ENCODE results near the gene COL6A2. TPM values are rescaled to one million over a fixed set of nuclear protein-coding genes. Genes with fewer than 3 reads are reported as not detected.

The COL6A2 gene
- polyA plus RNA-seq, 3 donors: 0.01 TPM; not detected in 2

DNA sequence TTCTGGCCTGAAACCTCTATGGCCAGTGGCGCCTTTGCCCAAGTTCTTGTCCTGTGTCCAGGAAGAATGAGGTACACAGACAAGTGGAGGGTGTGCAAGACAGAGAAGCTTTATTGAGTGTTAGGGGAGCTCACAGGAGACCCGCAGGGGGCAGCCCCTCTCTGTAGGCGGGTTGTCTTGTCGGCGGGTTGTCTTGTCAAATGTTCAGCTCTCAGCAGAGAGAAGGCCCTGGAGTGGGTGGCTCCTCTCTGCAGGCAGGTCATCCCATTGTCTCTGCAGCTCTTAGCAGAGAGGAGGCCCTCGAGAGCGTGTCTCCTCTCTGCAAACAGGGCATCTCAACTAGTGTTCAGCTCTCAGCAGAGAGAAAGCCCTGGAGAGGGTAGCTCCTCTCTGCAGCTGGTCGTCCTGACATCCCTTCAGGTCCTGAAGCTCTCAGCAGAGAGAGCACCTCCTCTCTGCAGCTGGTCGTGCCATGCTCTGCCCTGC lies 11.0 kb downstream of the COL6A2 start:
- Histone ChIP-seq H3K4me1 (ENCODE audit: control insufficient read depth in 1 of 2, insufficient read depth in 2 of 2, low read length in 2 of 2) (no peaks in the 10 kb centered on the region), H3K9ac (ENCODE audit: insufficient read depth, low read length, poor library complexity, severe bottlenecking) (no peak overlapping the region), H2AFZ (ENCODE audit: insufficient read depth, low read depth, low read length, poor library complexity, severe bottlenecking) (no peak overlapping the region), H3K9me3 (replicated peaks in 1 of 2; ENCODE audit: control insufficient read depth in 1 of 2, insufficient read depth in 1 of 2, low read length in 2 of 2) (peaks cover 10 to 12% of the 10 kb centered on the region in 2 donors), H3K4me3 (replicated peaks in 1 of 3; ENCODE audit: low read depth in 2 of 3, low read length in 3 of 3) (no peak overlapping the region), H4K20me1 (ENCODE audit: insufficient read depth, low read length) (no peaks in the 10 kb centered on the region), H3K4me2 (replicated peaks; ENCODE audit: extremely low read depth, low read length, poor library complexity, severe bottlenecking) (no peak overlapping the region), H3K36me3 (replicated peaks in 1 of 2; ENCODE audit: control insufficient read depth in 1 of 2, insufficient read depth in 2 of 2, low read length in 2 of 2) (no peaks in the 10 kb centered on the region), H3K79me2 (ENCODE audit: insufficient read depth, low read length) (no peaks in the 10 kb centered on the region), H3K27ac (ENCODE audit: low read depth in 1 of 2, low read length in 2 of 2) (no peak overlapping the region), H3K27me3 (ENCODE audit: control insufficient read depth in 2 of 2, insufficient read depth in 2 of 2, low read length in 2 of 2) (peaks cover 4% of the 10 kb centered on the region in 2 donors)
- TF ChIP-seq, protein P1, sequence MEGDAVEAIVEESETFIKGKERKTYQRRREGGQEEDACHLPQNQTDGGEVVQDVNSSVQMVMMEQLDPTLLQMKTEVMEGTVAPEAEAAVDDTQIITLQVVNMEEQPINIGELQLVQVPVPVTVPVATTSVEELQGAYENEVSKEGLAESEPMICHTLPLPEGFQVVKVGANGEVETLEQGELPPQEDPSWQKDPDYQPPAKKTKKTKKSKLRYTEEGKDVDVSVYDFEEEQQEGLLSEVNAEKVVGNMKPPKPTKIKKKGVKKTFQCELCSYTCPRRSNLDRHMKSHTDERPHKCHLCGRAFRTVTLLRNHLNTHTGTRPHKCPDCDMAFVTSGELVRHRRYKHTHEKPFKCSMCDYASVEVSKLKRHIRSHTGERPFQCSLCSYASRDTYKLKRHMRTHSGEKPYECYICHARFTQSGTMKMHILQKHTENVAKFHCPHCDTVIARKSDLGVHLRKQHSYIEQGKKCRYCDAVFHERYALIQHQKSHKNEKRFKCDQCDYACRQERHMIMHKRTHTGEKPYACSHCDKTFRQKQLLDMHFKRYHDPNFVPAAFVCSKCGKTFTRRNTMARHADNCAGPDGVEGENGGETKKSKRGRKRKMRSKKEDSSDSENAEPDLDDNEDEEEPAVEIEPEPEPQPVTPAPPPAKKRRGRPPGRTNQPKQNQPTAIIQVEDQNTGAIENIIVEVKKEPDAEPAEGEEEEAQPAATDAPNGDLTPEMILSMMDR (IDR thresholded peaks at IDR 0.05): no peak
- Mint-ChIP-seq H3K4me1 (no peaks in the 10 kb centered on the region), H3K9me3 (peaks cover 7 to 24% (median 21%) of the 10 kb centered on the region in 7 donors), H3K4me3 (no peak overlapping the region), H3K27ac (no peak overlapping the region), H3K27me3 (ENCODE audit: low read depth in 3 of 3) (peaks cover 2 to 13% (median 3%) of the 10 kb centered on the region in 3 donors), H3K36me3 (no peaks in the 10 kb centered on the region)
- 80% methylated on average over 8 of the region's 9 CpGs for WGBS (ENCODE audit: insufficient coverage)
- intact Hi-C loops (cut with micrococcal nuclease): no loop called here
- DNase-seq: no peak

DNA sequence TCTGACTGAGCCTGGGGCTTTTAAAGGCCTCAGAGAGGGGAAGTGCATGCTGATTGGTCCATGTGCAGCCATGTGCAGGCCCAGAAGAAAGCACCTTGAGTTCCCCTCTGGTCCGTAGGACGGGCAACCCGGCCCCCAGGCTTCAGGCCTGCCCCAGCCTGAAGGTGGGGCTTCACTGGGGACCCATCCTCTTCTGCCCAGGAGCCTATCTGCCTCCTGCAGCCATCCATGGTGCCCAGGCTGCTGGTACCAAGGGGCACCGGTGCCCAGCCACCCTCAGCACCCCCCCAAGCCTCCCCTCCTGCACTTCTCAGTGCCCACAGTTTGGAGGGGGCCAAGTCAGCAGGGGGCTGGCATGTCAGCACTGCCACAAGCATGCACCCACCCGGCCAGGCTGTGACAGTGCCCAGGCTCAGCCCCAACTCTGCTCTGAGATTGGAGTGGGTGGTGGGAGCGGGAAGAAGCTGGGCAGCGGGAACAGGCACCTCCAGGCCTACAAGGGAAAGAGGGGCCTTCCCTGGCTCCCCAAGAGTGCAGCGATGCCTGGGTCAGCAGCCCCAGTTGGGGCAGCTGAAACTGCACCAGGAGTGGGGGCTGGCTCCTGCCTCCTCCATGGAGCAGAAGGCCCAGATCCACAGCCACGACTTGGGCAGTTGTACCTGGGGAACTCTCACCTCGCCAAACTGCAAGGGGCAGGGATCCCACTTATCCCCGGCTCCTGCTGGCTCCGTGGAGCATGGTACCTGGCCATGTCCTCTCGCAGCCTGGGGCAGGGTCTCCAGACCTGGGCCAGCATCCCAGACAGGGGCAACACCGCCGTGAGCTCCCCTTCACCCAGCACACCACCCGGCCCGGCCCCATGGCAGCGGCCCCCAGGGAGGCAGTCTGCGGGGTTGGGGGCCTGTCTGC lies 11.7 kb downstream of the COL6A2 start:
- H3K27ac Mint-ChIP-seq: no peak overlapping the region
- H3K36me3 ChIP-seq (replicated peaks in 1 of 2; ENCODE audit: control insufficient read depth in 1 of 2, insufficient read depth in 2 of 2, low read length in 2 of 2): no peaks in the 10 kb centered on the region
- no peaks in the 10 kb centered on the region for H3K4me1 ChIP-seq (ENCODE audit: control insufficient read depth in 1 of 2, insufficient read depth in 2 of 2, low read length in 2 of 2)
- H3K27me3 Mint-ChIP-seq (ENCODE audit: low read depth in 3 of 3): peaks cover 0 to 8% (median 0%) of the 10 kb centered on the region in 3 donors
- no peaks in the 10 kb centered on the region for H3K4me1 Mint-ChIP-seq
- H2AFZ ChIP-seq (ENCODE audit: insufficient read depth, low read depth, low read length, poor library complexity, severe bottlenecking): no peak overlapping the region
- peaks cover 2 to 26% (median 18%) of the 10 kb centered on the region in 7 donors for H3K9me3 Mint-ChIP-seq
- peaks cover 0 to 4% of the 10 kb centered on the region in 2 donors for H3K27me3 ChIP-seq (ENCODE audit: control insufficient read depth in 2 of 2, insufficient read depth in 2 of 2, low read length in 2 of 2)
- WGBS (ENCODE audit: insufficient coverage): 92% methylated on average over 19 of the region's 19 CpGs
- no peak overlapping the region for H3K4me2 ChIP-seq (replicated peaks; ENCODE audit: extremely low read depth, low read length, poor library complexity, severe bottlenecking)
- H4K20me1 ChIP-seq (ENCODE audit: insufficient read depth, low read length): no peaks in the 10 kb centered on the region
- intact Hi-C loops (cut with micrococcal nuclease): no loop called here
- no peak for DNase-seq
- H3K36me3 Mint-ChIP-seq: no peaks in the 10 kb centered on the region
- H3K4me3 ChIP-seq (replicated peaks in 1 of 3; ENCODE audit: low read depth in 2 of 3, low read length in 3 of 3): no peak overlapping the region
- H3K4me3 Mint-ChIP-seq: no peak overlapping the region
- peaks cover 10 to 12% of the 10 kb centered on the region in 2 donors for H3K9me3 ChIP-seq (replicated peaks in 1 of 2; ENCODE audit: control insufficient read depth in 1 of 2, insufficient read depth in 1 of 2, low read length in 2 of 2)
- no peak overlapping the region for H3K27ac ChIP-seq (ENCODE audit: low read depth in 1 of 2, low read length in 2 of 2)
- TF ChIP-seq, protein P1 (IDR thresholded peaks at IDR 0.05): no peak
- no peak overlapping the region for H3K9ac ChIP-seq (ENCODE audit: insufficient read depth, low read length, poor library complexity, severe bottlenecking)
- H3K79me2 ChIP-seq (ENCODE audit: insufficient read depth, low read length): no peaks in the 10 kb centered on the region

Measured in CD14-positive monocyte (primary cell).